SK-N-SH treated with all-trans-retinoic acid at 6 μM for 48 hours (cell line): ENCODE data around the gene SYTL2.

Experiments used
- ATAC-seq: fragments of 200-7000 bp; cut with Tn5 transposase; 3 replicates; pipeline ENCODE4 v1.9.1; 2020; ENCODE audit warnings: mild to moderate bottlenecking, moderate library complexity
- BACH2 ChIP-seq: fragments of 250-450 bp; sonication (Bioruptor Pico); IDR thresholded peaks from 2 replicates; pipeline ENCODE4 v1.9.0; 2021; ENCODE audit warnings: mild to moderate bottlenecking, borderline replicate concordance
- CSDC2 ChIP-seq: fragments of 250-450 bp; sonication (Bioruptor Pico); IDR thresholded peaks from 2 replicates; pipeline ENCODE4 v1.5.0; 2020; ENCODE audit warnings: mild to moderate bottlenecking, moderate library complexity
- ESRRG ChIP-seq: fragments of 250-450 bp; sonication (Bioruptor Pico); IDR thresholded peaks from 2 replicates; pipeline ENCODE4 v1.6.1; 2021; ENCODE audit warnings: mild to moderate bottlenecking
- GLIS3 ChIP-seq: fragments of 250-450 bp; sonication (Bioruptor Pico); IDR thresholded peaks from 2 replicates; pipeline ENCODE4 v1.5.0; 2020; ENCODE audit warnings: mild to moderate bottlenecking, moderate library complexity
- ISL1 ChIP-seq: fragments of 250-450 bp; sonication (Bioruptor Pico); IDR thresholded peaks from 2 replicates; pipeline ENCODE4 v2.1.2; 2022; ENCODE audit warnings: mild to moderate bottlenecking, moderate library complexity
- OSR1 ChIP-seq: fragments of 250-450 bp; sonication (Bioruptor Pico); IDR thresholded peaks from 2 replicates; pipeline ENCODE4 v1.8.0; 2022; ENCODE audit warnings: moderate library complexity, mild to moderate bottlenecking, inconsistent platforms
- PPARA ChIP-seq: fragments of 250-450 bp; sonication (Bioruptor Pico); IDR thresholded peaks from 2 replicates; pipeline ENCODE4 v1.5.0; 2020; ENCODE audit warnings: mild to moderate bottlenecking, borderline replicate concordance
- RARB ChIP-seq: fragments of 250-450 bp; sonication (Bioruptor Pico); IDR thresholded peaks from 2 replicates; pipeline ENCODE4 v1.8.0; 2021; ENCODE audit warnings: mild to moderate bottlenecking, moderate library complexity
- SNAI2 ChIP-seq: fragments of 250-450 bp; sonication (Bioruptor Pico); IDR thresholded peaks from 2 replicates; pipeline ENCODE4 v1.5.0; 2020; ENCODE audit warnings: mild to moderate bottlenecking, moderate library complexity
- TCF4 ChIP-seq: fragments of 250-450 bp; sonication (Bioruptor Pico); IDR thresholded peaks from 2 replicates; pipeline ENCODE4 v1.8.0; 2021; ENCODE audit warnings: mild to moderate bottlenecking, moderate library complexity, borderline replicate concordance
- TOX ChIP-seq: fragments of 250-450 bp; sonication (Bioruptor Pico); IDR thresholded peaks from 2 replicates; pipeline ENCODE4 v1.8.0; 2021; ENCODE audit warnings: mild to moderate bottlenecking, moderate library complexity, borderline replicate concordance
- ZC3H10 ChIP-seq: fragments of 250-450 bp; sonication (Bioruptor Pico); IDR thresholded peaks from 2 replicates; pipeline ENCODE4 v1.5.1; 2021; ENCODE audit warnings: mild to moderate bottlenecking, moderate library complexity
- ZFP3 ChIP-seq: fragments of 250-450 bp; sonication (Bioruptor Pico); IDR thresholded peaks from 2 replicates; pipeline ENCODE4 v1.5.0; 2020; ENCODE audit warnings: mild to moderate bottlenecking, moderate library complexity
- ZFP30 ChIP-seq: fragments of 450-650 bp; formaldehyde crosslinking; IDR thresholded peaks from 2 replicates; pipeline ENCODE4 v1.5.0; 2022; ENCODE audit warnings: mild to moderate bottlenecking, moderate library complexity
- ZNF565 ChIP-seq: fragments of 450-650 bp; formaldehyde crosslinking; conservative IDR thresholded peaks from 2 replicates; pipeline ENCODE4 v1.5.0; 2020; ENCODE audit warnings: low read depth, mild to moderate bottlenecking, moderate library complexity
- ZNF8 ChIP-seq: fragments of 450-650 bp; formaldehyde crosslinking; IDR thresholded peaks from 2 replicates; pipeline ENCODE4 v1.5.0; 2020; ENCODE audit warnings: mild to moderate bottlenecking, moderate library complexity
- TF ChIP-seq, protein P1 (sequence below): fragments of 250-450 bp; sonication (Bioruptor Pico); IDR thresholded peaks from 2 replicates; pipeline ENCODE4 v1.5.0; 2020; ENCODE audit warnings: mild to moderate bottlenecking, moderate library complexity
- TF ChIP-seq, protein P2 (sequence below): fragments of 250-450 bp; sonication (Bioruptor Pico); IDR thresholded peaks from 2 replicates; pipeline ENCODE4 v1.8.0; 2021; ENCODE audit warnings: low read depth, mild to moderate bottlenecking, moderate library complexity, borderline replicate concordance
- TF ChIP-seq, protein P3 (sequence below): fragments of 250-450 bp; sonication (Bioruptor Pico); IDR thresholded peaks from 2 replicates; pipeline ENCODE4 v1.5.1; 2021; ENCODE audit warnings: mild to moderate bottlenecking, moderate library complexity
- TF ChIP-seq, protein P4 (sequence below): fragments of 250-450 bp; sonication (Bioruptor Pico); IDR thresholded peaks from 2 replicates; pipeline ENCODE4 v1.5.1; 2020; ENCODE audit warnings: low read depth, mild to moderate bottlenecking, moderate library complexity
- TF ChIP-seq, protein P5 (sequence below): fragments of 250-450 bp; sonication (Bioruptor Pico); IDR thresholded peaks from 2 replicates; pipeline ENCODE4 v1.8.0; 2020; ENCODE audit warnings: mild to moderate bottlenecking, moderate library complexity, borderline replicate concordance

SYTL2 gene

DNA sequence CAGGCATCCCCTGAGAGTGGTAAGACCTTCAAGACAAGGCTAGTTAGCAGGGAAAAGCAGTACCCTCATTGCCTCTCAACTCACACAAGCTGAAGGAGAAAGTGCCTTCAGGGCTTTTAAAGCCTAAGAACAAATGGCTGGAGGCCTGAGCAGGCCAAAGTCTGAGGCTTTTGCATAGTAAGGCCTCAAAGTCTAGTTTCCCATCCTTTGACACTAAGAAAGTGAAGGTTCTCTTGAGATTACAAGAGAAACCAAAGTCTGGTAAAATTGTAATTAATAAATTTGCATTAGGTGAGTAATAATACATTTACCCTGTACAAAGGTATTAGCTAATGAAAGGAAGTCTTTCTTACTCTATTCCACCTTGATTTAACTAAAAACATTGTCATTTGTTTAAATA is 78.0 kb downstream of the SYTL2 start:
- TF ChIP-seq ZNF565 (no peak), GLIS3 (no peak), CSDC2 (CRISPR knock-in tag) (no peak), PPARA (no peak), ZC3H10 (no peak), ISL1 (CRISPR knock-in tag) (no peak), TCF4 (CRISPR knock-in tag) (no peak), ESRRG (CRISPR knock-in tag) (no peak), RARB (no peak), ZFP30 (CRISPR knock-in tag) (no peak), OSR1 (CRISPR knock-in tag) (no peak), TOX (CRISPR knock-in tag) (no peak), ZNF8 (CRISPR knock-in tag) (no peak), ZFP3 (CRISPR knock-in tag) (no peak), SNAI2 (CRISPR knock-in tag) (no peak)
- TF ChIP-seq, protein P1, sequence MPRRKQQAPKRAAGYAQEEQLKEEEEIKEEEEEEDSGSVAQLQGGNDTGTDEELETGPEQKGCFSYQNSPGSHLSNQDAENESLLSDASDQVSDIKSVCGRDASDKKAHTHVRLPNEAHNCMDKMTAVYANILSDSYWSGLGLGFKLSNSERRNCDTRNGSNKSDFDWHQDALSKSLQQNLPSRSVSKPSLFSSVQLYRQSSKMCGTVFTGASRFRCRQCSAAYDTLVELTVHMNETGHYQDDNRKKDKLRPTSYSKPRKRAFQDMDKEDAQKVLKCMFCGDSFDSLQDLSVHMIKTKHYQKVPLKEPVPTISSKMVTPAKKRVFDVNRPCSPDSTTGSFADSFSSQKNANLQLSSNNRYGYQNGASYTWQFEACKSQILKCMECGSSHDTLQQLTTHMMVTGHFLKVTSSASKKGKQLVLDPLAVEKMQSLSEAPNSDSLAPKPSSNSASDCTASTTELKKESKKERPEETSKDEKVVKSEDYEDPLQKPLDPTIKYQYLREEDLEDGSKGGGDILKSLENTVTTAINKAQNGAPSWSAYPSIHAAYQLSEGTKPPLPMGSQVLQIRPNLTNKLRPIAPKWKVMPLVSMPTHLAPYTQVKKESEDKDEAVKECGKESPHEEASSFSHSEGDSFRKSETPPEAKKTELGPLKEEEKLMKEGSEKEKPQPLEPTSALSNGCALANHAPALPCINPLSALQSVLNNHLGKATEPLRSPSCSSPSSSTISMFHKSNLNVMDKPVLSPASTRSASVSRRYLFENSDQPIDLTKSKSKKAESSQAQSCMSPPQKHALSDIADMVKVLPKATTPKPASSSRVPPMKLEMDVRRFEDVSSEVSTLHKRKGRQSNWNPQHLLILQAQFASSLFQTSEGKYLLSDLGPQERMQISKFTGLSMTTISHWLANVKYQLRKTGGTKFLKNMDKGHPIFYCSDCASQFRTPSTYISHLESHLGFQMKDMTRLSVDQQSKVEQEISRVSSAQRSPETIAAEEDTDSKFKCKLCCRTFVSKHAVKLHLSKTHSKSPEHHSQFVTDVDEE (CRISPR knock-in tag) = no peak
- TF ChIP-seq, protein P2, sequence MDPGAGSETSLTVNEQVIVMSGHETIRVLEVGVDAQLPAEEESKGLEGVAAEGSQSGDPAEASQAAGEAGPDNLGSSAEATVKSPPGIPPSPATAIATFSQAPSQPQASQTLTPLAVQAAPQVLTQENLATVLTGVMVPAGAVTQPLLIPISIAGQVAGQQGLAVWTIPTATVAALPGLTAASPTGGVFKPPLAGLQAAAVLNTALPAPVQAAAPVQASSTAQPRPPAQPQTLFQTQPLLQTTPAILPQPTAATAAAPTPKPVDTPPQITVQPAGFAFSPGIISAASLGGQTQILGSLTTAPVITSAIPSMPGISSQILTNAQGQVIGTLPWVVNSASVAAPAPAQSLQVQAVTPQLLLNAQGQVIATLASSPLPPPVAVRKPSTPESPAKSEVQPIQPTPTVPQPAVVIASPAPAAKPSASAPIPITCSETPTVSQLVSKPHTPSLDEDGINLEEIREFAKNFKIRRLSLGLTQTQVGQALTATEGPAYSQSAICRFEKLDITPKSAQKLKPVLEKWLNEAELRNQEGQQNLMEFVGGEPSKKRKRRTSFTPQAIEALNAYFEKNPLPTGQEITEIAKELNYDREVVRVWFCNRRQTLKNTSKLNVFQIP (CRISPR knock-in tag) = no peak
- TF ChIP-seq, protein P3, sequence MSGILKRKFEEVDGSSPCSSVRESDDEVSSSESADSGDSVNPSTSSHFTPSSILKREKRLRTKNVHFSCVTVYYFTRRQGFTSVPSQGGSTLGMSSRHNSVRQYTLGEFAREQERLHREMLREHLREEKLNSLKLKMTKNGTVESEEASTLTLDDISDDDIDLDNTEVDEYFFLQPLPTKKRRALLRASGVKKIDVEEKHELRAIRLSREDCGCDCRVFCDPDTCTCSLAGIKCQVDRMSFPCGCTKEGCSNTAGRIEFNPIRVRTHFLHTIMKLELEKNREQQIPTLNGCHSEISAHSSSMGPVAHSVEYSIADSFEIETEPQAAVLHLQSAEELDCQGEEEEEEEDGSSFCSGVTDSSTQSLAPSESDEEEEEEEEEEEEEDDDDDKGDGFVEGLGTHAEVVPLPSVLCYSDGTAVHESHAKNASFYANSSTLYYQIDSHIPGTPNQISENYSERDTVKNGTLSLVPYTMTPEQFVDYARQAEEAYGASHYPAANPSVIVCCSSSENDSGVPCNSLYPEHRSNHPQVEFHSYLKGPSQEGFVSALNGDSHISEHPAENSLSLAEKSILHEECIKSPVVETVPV (CRISPR knock-in tag) = no peak
- TF ChIP-seq, protein P4, sequence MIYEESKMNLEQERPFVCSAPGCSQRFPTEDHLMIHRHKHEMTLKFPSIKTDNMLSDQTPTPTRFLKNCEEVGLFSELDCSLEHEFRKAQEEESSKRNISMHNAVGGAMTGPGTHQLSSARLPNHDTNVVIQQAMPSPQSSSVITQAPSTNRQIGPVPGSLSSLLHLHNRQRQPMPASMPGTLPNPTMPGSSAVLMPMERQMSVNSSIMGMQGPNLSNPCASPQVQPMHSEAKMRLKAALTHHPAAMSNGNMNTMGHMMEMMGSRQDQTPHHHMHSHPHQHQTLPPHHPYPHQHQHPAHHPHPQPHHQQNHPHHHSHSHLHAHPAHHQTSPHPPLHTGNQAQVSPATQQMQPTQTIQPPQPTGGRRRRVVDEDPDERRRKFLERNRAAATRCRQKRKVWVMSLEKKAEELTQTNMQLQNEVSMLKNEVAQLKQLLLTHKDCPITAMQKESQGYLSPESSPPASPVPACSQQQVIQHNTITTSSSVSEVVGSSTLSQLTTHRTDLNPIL = no peak
- no peak for ATAC-seq

DNA sequence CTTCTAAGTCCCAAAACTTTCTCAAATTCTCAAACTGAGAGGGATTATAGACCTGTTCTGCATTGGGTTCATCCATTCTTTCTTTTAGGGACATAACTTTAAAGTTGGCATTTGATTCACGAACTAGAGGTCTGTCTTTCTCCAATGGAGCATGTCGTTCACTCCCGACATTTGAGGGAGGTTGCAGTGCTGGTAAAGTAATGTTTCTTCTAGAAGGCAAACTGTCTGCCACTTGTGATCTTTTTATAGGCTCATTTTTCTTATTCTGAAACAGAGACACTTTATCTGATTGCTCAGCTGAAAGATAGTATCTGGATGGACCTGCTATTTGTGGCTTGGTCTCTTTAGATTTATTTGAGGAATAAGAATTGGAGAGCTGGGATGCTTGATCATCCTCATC is 84.6 kb downstream of the SYTL2 start:
- no peak for ATAC-seq
- TF ChIP-seq ZFP30 (CRISPR knock-in tag) (no peak), BACH2 (CRISPR knock-in tag) (no peak), ZFP3 (CRISPR knock-in tag) (no peak), ZNF565 (no peak), SNAI2 (CRISPR knock-in tag) (no peak)
- TF ChIP-seq, protein P5, sequence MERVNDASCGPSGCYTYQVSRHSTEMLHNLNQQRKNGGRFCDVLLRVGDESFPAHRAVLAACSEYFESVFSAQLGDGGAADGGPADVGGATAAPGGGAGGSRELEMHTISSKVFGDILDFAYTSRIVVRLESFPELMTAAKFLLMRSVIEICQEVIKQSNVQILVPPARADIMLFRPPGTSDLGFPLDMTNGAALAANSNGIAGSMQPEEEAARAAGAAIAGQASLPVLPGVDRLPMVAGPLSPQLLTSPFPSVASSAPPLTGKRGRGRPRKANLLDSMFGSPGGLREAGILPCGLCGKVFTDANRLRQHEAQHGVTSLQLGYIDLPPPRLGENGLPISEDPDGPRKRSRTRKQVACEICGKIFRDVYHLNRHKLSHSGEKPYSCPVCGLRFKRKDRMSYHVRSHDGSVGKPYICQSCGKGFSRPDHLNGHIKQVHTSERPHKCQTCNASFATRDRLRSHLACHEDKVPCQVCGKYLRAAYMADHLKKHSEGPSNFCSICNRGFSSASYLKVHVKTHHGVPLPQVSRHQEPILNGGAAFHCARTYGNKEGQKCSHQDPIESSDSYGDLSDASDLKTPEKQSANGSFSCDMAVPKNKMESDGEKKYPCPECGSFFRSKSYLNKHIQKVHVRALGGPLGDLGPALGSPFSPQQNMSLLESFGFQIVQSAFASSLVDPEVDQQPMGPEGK = no peak
- TF ChIP-seq, protein P2 (CRISPR knock-in tag) = no peak
